C4-2B (cell line): ENCODE data around the gene HYOU1.

ENCODE experiments used
- CTCF ChIP-seq: fragments of 450-650 bp; conservative IDR thresholded peaks from 2 replicates; pipeline ENCODE4 v1.5.1; 2017; ENCODE audit warnings: mild to moderate bottlenecking
- ZFX ChIP-seq: fragments of 450-650 bp; IDR thresholded peaks from 2 replicates; pipeline ENCODE4 v1.6.1; 2017

- peak; percentile 59 for TF ChIP-seq CTCF
- peak; percentile 89 for TF ChIP-seq ZFX
Measured at GRCh38 chr11:119095066-119095880, 38.3 kb upstream of the HYOU1 start.
